ENCODE results near the gene PCDHGA1.
"Not testable (repeated sequence)": the region's sequence is repeated elsewhere in the genome, so short reads cannot be mapped to it uniquely, and the experiment has no call there.

The PCDHGA1 gene

GRCh38 chr5:141349917-141350619 is 19.8 kb downstream of the PCDHGA1 start, which contains the start of gene PCDHGB1:
PCDHGB1 (plus strand) TSS chr5:141350099; CDS start chr5:141350261, 162 bp downstream.
- DNase-seq (ENCODE audit: low spot score) = no peak

DNA sequence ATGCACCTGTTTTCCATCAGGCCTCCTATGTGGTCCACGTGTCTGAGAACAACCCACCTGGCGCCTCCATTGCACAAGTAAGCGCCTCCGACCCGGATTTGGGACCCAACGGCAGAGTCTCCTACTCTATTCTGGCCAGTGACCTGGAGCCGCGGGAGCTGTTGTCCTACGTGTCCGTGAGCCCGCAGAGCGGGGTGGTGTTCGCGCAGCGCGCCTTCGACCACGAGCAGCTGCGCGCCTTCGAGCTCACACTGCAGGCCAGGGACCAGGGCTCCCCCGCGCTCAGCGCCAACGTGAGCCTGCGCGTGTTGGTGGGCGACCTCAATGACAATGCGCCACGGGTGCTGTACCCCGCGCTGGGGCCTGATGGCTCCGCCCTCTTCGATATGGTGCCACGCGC is 21.3 kb downstream of the PCDHGA1 start:
- DNase-seq (ENCODE audit: low spot score) = no peak

DNA sequence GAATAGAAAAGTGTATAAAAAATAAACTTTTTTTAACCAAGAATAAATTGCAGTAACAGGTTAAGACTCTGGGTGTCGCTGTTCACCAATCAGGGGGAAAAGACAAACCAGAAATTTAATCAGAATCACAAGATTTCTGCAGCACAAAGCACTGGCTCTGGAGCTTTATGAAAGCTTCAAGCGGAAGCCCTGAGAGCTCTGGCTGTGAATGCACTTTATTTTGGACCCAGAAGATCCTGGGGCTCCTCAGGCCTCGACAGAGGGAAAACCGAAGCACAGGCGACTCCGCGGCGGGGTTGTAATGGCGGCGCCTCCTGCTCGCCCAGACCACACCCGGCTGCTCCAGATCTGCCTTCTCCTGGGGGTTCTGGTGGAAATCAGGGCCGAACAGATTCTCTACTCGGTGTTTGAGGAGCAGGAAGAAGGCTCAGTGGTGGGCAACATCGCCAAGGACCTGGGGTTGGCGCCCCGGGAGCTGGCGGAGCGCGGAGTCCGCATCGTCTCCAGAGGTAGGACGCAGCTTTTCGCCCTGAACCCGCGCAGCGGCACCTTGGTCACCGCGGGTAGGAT is 24.7 kb downstream of the PCDHGA1 start, which contains the start of gene PCDHGA4:
PCDHGA4 (plus strand) TSS at position 122 of the 570 bp plus-strand sequence; CDS start at position 209, 87 bp downstream.
- no peak for DNase-seq (ENCODE audit: low spot score)

- DNase-seq (ENCODE audit: low spot score) = no peak
Measured at GRCh38 chr5:141355641-141356040, 25.3 kb downstream of the PCDHGA1 start.

DNA sequence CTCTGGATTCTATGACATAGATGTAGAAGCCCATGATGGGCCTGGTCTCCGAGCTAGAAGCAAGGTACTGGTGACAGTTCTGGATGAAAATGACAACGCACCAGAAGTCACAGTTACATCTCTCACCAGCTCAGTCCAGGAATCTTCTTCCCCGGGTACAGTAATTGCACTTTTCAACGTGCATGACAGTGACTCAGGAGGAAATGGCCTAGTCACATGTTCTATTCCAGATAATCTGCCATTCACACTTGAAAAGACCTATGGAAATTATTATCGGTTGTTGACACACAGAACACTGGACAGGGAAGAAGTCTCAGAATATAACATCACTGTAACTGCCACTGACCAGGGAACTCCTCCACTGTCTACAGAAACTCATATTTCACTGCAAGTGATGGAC is 25.8 kb downstream of the PCDHGA1 start:
- no peak for DNase-seq (ENCODE audit: low spot score)

DNA sequence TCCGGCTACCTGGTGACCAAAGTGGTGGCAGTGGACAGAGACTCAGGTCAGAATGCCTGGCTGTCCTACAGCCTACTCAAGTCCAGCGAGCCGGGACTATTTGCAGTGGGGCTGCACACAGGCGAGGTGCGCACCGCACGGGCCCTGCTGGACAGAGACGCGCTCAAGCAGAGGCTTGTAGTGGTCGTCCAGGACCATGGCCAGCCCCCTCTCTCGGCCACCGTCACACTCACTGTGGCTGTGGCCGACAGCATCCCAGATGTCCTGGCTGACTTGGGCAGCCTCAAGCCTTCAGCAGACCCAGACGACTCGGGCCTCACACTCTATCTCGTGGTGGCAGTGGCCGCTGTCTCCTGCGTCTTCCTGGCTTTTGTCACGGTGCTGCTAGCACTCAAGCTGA is 26.6 kb downstream of the PCDHGA1 start:
- DNase-seq (ENCODE audit: low spot score) = no peak

DNA sequence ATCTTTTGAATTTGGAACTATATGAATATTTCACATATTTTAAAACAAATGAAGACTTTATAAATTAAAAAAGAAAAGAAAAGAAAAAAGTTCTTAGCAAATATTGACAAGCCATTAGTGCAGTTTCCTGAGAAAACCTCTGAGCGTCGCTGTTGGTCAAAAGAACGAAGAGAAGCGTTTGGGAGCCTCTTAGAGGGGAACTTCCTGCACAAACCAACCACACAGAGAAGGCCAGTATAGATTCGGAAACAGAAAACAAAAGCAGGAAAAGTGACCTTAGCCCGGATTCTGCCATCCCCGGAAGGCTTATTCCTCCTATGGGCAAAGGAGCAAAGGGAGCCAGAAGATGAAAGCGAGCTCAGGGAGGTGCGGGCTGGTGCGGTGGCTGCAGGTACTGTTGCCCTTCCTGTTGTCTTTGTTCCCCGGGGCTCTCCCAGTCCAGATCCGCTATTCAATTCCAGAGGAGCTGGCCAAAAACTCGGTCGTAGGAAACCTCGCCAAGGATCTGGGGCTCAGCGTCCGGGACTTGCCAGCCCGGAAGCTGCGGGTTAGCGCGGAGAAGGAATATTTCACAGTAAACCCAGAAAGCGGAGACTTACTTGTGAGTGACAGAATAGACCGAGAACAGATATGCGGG is 29.6 kb downstream of the PCDHGA1 start, which contains the start of gene PCDHGB2:
PCDHGB2 (plus strand) TSS at position 205 of the 637 bp plus-strand sequence; CDS start at position 347, 142 bp downstream.
- DNase-seq (ENCODE audit: low spot score) = no peak

DNA sequence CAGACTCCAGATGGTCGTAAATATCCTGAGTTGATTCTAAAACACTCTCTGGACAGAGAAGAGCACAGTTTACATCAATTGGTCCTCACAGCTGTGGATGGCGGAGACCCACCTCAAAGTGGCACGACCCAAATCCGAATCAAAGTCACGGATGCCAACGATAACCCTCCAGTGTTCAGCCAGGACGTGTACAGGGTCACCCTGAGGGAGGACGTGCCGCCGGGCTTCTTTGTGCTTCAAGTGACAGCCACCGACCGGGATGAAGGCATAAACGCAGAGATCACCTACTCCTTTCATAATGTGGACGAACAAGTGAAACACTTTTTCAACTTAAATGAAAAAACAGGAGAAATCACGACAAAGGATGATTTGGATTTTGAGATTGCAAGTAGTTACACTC is 30.4 kb downstream of the PCDHGA1 start:
- DNase-seq (ENCODE audit: low spot score) = no peak

DNA sequence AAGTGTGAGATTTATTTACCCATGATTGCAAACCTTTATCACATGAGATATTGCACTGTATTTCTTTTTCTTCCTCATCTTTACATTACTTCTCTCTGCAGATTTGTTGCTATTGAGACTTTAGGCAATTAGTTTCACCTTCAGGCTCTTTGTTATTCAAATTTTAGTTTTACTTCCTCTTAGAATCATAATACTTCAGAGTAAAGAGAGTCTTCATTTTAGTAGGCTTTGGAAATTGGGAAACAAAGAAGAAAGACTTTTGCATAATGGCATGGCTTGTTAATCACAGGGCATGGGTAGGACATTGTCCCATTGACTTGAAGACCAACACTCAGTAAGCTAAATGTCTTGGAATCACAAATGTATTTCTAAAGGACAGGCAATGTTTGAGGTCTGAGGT is 32.4 kb downstream of the PCDHGA1 start:
- DNase-seq (ENCODE audit: low spot score) = no peak

- no peak for DNase-seq (ENCODE audit: low spot score)
Measured at GRCh38 chr5:141363952-141364660, 33.8 kb downstream of the PCDHGA1 start, which contains the start of gene PCDHGA5. PCDHGA5 (plus strand) TSS chr5:141364162; CDS start chr5:141364331, 169 bp downstream.

- no peak for DNase-seq (ENCODE audit: low spot score)
Measured at GRCh38 chr5:141366016-141366896, 35.9 kb downstream of the PCDHGA1 start.

DNA sequence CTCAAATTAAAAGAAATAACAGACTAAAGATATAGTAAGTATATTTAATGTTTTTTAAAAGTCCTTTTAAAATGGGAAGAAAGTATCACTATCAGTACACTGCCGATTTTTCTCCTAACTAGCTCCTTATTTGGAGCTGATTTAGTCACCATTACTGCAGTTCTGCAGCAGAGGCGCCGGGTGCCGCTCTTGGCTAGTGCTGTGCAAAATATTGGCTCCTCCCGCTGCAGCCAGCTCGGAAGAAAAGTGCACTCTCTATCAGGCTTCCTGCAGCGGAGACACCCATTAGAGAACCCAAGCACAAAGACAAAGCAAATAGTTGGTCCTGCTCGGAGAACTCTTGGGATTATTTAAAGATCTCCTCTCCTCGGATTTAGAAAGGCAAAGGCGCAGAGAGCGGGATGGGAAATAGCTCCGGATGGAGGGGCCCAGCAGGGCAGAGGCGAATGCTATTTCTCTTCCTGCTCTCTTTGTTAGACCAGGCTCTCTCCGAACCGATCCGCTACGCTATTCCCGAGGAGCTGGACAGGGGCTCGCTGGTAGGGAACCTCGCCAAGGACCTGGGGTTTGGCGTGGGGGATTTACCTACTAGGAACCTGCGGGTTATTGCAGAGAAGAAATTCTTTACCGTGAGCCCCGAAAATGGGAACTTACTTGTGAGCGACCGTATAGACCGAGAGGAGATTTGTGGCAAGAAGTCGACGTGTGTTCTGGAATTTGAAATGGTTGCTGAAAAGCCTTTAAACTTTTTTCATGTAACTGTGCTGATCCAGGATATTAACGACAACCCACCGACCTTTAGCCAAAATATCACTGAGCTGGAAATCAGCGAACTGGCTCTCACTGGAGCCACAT is 39.9 kb downstream of the PCDHGA1 start, which contains the start of gene PCDHGB3:
PCDHGB3 (plus strand) TSS at position 249 of the 855 bp plus-strand sequence; CDS start at position 402, 153 bp downstream.
- no peak for DNase-seq (ENCODE audit: low spot score)

DNA sequence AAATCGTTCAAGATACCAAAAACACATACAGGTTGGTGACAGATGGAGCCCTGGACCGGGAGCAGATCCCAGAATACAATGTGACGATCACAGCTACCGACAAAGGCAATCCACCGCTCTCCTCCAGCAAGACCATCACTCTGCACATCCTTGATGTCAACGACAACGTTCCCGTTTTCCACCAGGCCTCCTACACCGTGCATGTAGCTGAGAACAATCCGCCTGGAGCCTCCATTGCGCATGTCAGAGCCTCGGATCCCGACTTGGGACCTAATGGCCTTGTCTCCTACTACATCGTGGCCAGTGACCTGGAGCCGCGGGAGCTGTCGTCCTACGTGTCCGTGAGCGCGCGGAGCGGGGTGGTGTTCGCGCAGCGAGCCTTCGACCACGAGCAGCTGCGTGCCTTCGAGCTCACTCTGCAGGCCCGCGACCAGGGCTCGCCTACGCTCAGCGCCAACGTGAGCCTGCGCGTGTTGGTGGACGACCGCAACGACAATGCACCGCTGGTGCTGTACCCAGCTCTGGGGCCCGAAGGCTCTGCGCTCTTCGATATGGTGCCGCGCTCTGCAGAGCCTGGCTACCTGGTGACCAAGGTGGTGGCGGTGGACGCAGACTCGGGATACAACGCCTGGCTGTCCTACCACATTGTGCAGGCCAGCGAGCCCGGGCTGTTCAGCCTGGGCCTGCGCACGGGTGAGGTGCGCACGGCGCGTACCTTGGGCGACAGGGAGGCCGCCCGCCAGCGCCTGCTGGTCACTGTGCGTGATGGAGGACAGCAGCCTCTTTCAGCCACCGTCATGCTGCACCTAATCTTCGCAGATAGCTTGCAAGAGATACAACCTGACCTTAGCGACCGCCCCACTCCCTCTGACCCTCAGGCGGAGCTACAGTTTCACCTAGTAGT is 41.5 kb downstream of the PCDHGA1 start:
- DNase-seq (ENCODE audit: low spot score) = no peak

GRCh38 chr5:141373673-141374317 is 43.5 kb downstream of the PCDHGA1 start, which contains the start of gene PCDHGA6:
PCDHGA6 (plus strand) TSS chr5:141373891; CDS start chr5:141374084, 193 bp downstream.
- no peak for DNase-seq (ENCODE audit: low spot score)

- no peak for DNase-seq (ENCODE audit: low spot score)
Measured at GRCh38 chr5:141374627-141375026, 44.3 kb downstream of the PCDHGA1 start.

DNA sequence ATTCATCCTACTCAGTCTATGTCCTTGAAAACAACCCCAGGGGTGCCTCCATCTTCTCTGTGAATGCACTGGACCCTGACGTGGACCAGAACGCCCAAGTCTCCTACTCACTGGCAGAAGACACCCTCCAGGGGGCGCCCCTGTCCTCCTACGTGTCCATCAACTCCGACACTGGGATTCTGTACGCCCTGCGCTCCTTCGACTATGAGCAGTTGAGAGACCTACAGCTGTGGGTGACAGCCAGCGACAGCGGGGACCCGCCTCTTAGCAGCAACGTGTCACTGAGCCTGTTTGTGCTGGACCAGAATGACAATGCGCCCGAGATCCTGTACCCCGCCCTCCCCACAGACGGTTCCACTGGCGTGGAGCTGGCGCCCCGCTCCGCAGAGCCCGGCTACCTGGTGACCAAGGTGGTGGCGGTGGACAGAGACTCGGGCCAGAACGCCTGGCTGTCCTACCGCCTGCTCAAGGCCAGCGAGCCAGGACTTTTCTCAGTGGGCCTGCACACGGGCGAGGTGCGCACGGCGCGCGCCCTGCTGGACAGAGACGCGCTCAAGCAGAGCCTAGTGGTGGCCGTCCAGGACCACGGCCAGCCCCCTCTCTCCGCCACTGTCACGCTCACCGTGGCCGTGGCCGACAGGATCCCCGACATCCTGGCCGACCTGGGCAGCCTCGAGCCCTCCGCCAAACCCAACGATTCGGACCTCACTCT is 45.3 kb downstream of the PCDHGA1 start:
- DNase-seq (ENCODE audit: low spot score) = not testable (repeated sequence)

- no peak for DNase-seq (ENCODE audit: low spot score)
Measured at GRCh38 chr5:141382469-141383294, 52.4 kb downstream of the PCDHGA1 start, which contains the start of gene PCDHGA7. PCDHGA7 (plus strand) TSS chr5:141382742; CDS start chr5:141382900, 158 bp downstream.

Data from left forelimb (tissue), 1 donor.